ENCODE measurements around the gene ABCD3.

Gene ABCD3

DNA sequence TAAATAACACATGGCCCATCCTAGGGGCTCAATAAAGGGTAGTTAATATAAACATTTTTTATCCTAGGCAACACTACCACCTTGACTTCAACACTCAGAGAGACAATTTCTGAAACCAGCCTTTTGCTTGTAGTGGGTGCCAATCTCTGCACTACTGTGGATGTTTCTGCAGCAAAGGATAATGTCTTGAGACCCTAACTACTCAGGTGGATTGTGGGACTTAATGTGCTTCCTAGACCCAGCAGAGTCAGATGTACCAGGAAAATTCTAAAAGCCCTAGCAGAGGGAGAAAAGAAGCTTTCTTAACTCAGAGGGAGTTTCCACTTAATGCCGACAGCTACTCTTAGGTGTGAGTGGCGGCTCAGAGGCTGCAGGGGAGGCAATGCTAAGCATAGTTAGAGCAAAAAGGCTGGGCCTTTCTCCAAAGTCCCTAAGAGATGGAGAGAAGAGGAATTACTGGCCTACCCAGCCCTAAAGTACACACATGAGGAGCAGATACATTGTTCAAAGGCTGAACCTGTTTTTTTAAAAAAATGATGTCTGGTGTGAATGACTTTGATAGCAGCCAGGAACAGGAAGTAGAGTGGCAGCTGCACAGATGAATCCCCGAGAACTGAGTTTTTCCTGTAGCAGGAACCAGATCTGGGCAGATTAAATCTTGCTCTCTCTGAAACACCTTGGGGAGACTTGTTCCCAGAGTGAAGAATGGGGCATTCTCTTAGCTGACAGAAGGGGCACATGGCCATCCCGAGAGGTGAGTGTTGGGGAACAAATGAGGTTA is 33.5 kb upstream of the ABCD3 start:
- H3K4me3 ChIP-seq (ENCODE audit: low read depth, low read length) = no peak overlapping the region
- TF ChIP-seq, protein P1, sequence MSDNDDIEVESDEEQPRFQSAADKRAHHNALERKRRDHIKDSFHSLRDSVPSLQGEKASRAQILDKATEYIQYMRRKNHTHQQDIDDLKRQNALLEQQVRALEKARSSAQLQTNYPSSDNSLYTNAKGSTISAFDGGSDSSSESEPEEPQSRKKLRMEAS (IDR thresholded peaks at IDR 0.05; ENCODE audit: low read depth, low read length) = no peak
- TF ChIP-seq, protein P2, sequence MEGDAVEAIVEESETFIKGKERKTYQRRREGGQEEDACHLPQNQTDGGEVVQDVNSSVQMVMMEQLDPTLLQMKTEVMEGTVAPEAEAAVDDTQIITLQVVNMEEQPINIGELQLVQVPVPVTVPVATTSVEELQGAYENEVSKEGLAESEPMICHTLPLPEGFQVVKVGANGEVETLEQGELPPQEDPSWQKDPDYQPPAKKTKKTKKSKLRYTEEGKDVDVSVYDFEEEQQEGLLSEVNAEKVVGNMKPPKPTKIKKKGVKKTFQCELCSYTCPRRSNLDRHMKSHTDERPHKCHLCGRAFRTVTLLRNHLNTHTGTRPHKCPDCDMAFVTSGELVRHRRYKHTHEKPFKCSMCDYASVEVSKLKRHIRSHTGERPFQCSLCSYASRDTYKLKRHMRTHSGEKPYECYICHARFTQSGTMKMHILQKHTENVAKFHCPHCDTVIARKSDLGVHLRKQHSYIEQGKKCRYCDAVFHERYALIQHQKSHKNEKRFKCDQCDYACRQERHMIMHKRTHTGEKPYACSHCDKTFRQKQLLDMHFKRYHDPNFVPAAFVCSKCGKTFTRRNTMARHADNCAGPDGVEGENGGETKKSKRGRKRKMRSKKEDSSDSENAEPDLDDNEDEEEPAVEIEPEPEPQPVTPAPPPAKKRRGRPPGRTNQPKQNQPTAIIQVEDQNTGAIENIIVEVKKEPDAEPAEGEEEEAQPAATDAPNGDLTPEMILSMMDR (IDR thresholded peaks at IDR 0.05; ENCODE audit: low read depth, low read length) = no peak
- no peak for DNase-seq (ENCODE audit: low read depth)

DNA sequence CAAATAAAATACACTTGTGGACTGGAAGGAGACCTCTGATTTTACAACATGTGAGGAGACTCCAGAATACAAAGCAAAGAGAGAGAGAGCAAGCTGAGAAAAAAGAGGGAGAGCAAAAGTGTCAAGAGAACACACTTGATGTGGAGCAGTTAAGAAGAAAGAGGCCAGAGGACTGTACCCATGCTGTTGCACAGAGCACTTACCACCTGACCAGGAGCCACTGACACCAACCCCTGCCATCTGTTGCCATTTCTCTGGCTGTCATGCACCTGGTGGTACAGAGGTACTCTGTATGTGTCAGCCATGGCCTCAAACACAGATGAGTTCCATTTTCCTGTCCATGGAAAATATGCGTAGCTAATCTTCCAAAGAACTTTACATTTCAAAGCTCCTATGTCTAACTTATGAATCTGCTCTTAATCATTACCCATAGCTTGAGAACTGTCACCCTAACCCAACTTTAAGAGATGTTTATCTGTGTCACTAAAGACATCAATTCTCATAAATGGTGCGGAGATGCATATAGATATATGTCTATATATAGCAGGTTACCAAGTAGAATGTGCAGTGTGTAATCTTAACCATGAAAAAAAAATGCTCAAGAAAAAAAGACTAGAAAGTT is 32.8 kb upstream of the ABCD3 start:
- DNase-seq (ENCODE audit: low read depth) = no peak
- TF ChIP-seq MYC (IDR thresholded peaks at IDR 0.05; ENCODE audit: low read depth, low read length) (no peak), POLR2A (IDR thresholded peaks at IDR 0.05; ENCODE audit: extremely low read depth, insufficient read length) (no peak)
- TF ChIP-seq, protein P1 (IDR thresholded peaks at IDR 0.05; ENCODE audit: low read depth, low read length) = no peak
- TF ChIP-seq, protein P2 (IDR thresholded peaks at IDR 0.05; ENCODE audit: low read depth, low read length) = no peak
- H3K4me3 ChIP-seq (ENCODE audit: low read depth, low read length) = no peak overlapping the region

DNA sequence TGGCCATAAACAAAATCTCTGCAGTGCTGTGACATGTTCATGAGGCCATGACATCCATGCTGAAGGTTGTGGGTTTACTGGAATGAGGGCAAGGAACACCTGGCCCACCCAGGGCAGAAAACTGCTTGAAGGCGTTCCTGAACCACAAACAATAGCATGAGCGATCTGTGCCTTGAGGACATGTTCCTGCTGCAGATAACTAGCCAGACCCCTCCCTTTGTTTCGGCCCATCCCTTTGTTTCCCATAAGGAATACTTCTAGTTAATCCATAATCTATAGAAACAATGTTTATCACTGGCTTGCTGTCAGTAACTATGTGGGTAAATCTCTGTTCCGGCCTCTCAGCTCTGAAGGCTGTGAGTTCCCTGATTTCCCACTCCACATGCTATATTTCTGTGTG is 28.9 kb upstream of the ABCD3 start:
- no peak overlapping the region for H3K4me3 ChIP-seq (ENCODE audit: low read depth, low read length)
- TF ChIP-seq, protein P1 (IDR thresholded peaks at IDR 0.05; ENCODE audit: low read depth, low read length) = no peak
- TF ChIP-seq MYC (IDR thresholded peaks at IDR 0.05; ENCODE audit: low read depth, low read length) (no peak), POLR2A (IDR thresholded peaks at IDR 0.05; ENCODE audit: extremely low read depth, insufficient read length) (no peak)

DNA sequence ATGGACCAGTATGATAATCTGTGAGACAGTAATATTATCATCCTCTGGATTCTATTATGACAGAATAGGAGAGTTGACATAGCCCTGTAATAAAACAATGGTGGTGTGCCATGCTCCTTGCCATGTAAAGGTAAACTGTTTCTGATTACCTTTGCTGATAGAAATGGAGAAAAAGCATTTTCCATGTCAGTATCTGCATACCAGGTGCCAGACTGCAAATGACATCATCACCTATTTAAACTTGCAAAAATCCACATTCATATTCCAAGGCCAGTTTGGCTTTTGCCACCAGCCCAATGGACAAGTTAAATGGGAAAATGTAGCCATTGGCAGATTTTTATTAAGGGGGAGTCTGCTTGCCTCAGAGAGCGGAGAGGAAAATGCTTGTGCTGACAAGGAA is 23.9 kb upstream of the ABCD3 start:
- DNase-seq (ENCODE audit: low read depth) = no peak
- H3K4me3 ChIP-seq (ENCODE audit: low read depth, low read length) = no peak overlapping the region
- TF ChIP-seq, protein P1 (IDR thresholded peaks at IDR 0.05; ENCODE audit: low read depth, low read length) = no peak
- TF ChIP-seq, protein P2 (IDR thresholded peaks at IDR 0.05; ENCODE audit: low read depth, low read length) = no peak
- no peak for TF ChIP-seq POLR2A (IDR thresholded peaks at IDR 0.05; ENCODE audit: extremely low read depth, insufficient read length)
- TF ChIP-seq MYC (IDR thresholded peaks at IDR 0.05; ENCODE audit: low read depth, low read length) = no peak

More for the DNA sequence above, 28.9 kb upstream of the ABCD3 start:
- no peak for DNase-seq (ENCODE audit: low read depth)

DNA sequence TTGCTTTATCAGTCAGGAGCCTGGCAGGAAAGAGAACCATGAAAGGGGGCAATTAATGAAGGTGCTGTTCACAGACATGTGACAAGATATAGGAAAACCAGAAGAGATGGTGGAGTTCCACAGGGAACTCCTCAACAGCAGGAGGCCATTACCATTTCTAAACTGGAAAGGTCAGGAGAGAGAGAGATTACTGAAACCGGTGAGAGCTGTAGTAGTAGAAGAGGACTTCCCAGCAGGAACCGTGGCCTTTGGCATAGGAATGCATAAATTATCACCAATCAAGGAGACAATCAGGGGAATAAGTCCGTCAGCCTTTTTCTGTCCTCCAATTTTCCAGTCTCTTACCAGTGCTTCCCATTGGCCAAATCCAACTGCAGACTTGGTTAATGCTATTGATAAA is 23.0 kb upstream of the ABCD3 start:
- no peak overlapping the region for H3K4me3 ChIP-seq (ENCODE audit: low read depth, low read length)
- DNase-seq (ENCODE audit: low read depth) = no peak
- TF ChIP-seq, protein P2 (IDR thresholded peaks at IDR 0.05; ENCODE audit: low read depth, low read length) = no peak
- TF ChIP-seq MYC (IDR thresholded peaks at IDR 0.05; ENCODE audit: low read depth, low read length) (no peak), POLR2A (IDR thresholded peaks at IDR 0.05; ENCODE audit: extremely low read depth, insufficient read length) (no peak)
- TF ChIP-seq, protein P1 (IDR thresholded peaks at IDR 0.05; ENCODE audit: low read depth, low read length) = no peak

DNA sequence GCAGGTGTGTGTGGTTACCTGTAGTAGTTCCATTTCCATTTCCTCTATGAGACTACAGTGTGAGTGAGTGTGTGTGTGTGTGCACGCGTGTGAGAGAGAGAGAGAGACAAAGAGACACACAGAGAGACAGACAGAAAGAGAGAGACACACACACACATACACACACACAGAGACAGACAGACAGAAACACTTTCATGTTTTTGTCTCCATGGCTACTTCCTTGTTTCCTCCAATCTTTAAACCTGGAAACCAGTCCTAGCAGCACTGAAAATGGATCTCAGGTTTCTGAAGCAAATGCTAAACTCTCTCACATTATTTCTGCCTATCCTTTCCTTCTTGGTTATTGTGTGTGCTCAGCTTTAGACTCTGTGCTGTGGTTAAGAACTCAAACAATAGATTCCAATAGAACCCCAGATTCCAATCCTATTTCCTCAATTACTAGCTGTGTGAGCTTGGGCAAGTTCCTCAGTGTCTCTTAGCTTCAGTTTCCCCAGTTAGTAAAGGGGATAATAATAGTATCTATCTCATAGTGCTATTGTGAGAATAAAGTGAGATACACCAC is 22.4 kb upstream of the ABCD3 start:
- no peak for TF ChIP-seq MYC (IDR thresholded peaks at IDR 0.05; ENCODE audit: low read depth, low read length)
- TF ChIP-seq, protein P2 (IDR thresholded peaks at IDR 0.05; ENCODE audit: low read depth, low read length) = no peak
- no peak for DNase-seq (ENCODE audit: low read depth)

More for the DNA sequence above, 22.4 kb upstream of the ABCD3 start:
- H3K4me3 ChIP-seq (ENCODE audit: low read depth, low read length) = no peak overlapping the region
